ENCODE data around the gene TAGLN3.
"Not testable (repeated sequence)": the region's sequence is repeated elsewhere in the genome, so short reads cannot be mapped to it uniquely, and the experiment has no call there.

Gene TAGLN3

GRCh38 chr3:112020674-112021085 lies 22.0 kb downstream of the TAGLN3 start:
- H3K4me1 ChIP-seq (ENCODE audit: control insufficient read depth, insufficient read depth, low read length, poor library complexity, severe bottlenecking), result no peaks in the 10 kb centered on the region
- H3K27ac ChIP-seq (ENCODE audit: insufficient read depth, low read length, poor library complexity, severe bottlenecking), result no peak overlapping the region
- no peaks in the 10 kb centered on the region for H3K9me3 ChIP-seq (ENCODE audit: control insufficient read depth, low read length)
- no peaks in the 10 kb centered on the region for H3K36me3 ChIP-seq (ENCODE audit: control insufficient read depth, insufficient read depth, low read length)
- no peak overlapping the region for H3K4me3 ChIP-seq (ENCODE audit: insufficient read depth, low read depth, low read length, poor library complexity, severe bottlenecking)
- DNase-seq, result no peak
- H3K27me3 ChIP-seq (replicated peaks; ENCODE audit: control insufficient read depth, insufficient read depth, low read length, poor library complexity, severe bottlenecking), result no peaks in the 10 kb centered on the region

GRCh38 chr3:112027142-112027541 lies 28.4 kb downstream of the TAGLN3 start:
- no peak overlapping the region for H3K4me3 ChIP-seq (ENCODE audit: insufficient read depth, low read depth, low read length, poor library complexity, severe bottlenecking)
- H3K27ac ChIP-seq (ENCODE audit: insufficient read depth, low read length, poor library complexity, severe bottlenecking), result no peak overlapping the region
- no peak for DNase-seq
- no peaks in the 10 kb centered on the region for H3K4me1 ChIP-seq (ENCODE audit: control insufficient read depth, insufficient read depth, low read length, poor library complexity, severe bottlenecking)
- no peaks in the 10 kb centered on the region for H3K27me3 ChIP-seq (replicated peaks; ENCODE audit: control insufficient read depth, insufficient read depth, low read length, poor library complexity, severe bottlenecking)
- no peaks in the 10 kb centered on the region for H3K36me3 ChIP-seq (ENCODE audit: control insufficient read depth, insufficient read depth, low read length)
- no peaks in the 10 kb centered on the region for H3K9me3 ChIP-seq (ENCODE audit: control insufficient read depth, low read length)

- H3K9me3 ChIP-seq (ENCODE audit: control insufficient read depth, low read length), result no peaks in the 10 kb centered on the region
- DNase-seq, result no peak
- no peaks in the 10 kb centered on the region for H3K27me3 ChIP-seq (replicated peaks; ENCODE audit: control insufficient read depth, insufficient read depth, low read length, poor library complexity, severe bottlenecking)
- H3K36me3 ChIP-seq (ENCODE audit: control insufficient read depth, insufficient read depth, low read length), result no peaks in the 10 kb centered on the region
- no peaks in the 10 kb centered on the region for H3K4me1 ChIP-seq (ENCODE audit: control insufficient read depth, insufficient read depth, low read length, poor library complexity, severe bottlenecking)
- H3K27ac ChIP-seq (ENCODE audit: insufficient read depth, low read length, poor library complexity, severe bottlenecking), result no peak overlapping the region
- H3K4me3 ChIP-seq (ENCODE audit: insufficient read depth, low read depth, low read length, poor library complexity, severe bottlenecking), result no peak overlapping the region
Observed at GRCh38 chr3:112027826-112028225, 29.1 kb downstream of the TAGLN3 start.

DNA sequence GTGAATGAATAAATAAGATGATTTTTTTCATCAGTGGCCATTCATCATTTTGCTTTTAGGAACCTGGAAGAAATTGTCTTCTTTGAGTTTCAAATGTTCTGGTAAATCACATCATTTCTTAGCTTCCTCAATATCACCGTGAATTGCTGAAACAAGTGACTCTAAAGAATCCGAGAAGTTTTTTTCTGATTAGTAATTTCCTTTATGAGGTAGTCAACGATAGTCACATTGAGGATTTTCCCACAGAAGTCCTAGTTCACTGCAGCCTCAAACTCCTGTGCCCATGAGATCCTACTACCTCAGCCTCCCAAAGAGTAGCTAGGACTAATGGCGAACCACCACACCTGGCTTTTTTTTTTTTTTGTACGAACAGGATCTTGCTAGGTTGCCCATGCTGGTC lies 32.2 kb downstream of the TAGLN3 start:
- no peak overlapping the region for H3K27ac ChIP-seq (ENCODE audit: insufficient read depth, low read length, poor library complexity, severe bottlenecking)
- H3K4me3 ChIP-seq (ENCODE audit: insufficient read depth, low read depth, low read length, poor library complexity, severe bottlenecking), result no peak overlapping the region
- H3K36me3 ChIP-seq (ENCODE audit: control insufficient read depth, insufficient read depth, low read length), result no peaks in the 10 kb centered on the region
- H3K9me3 ChIP-seq (ENCODE audit: control insufficient read depth, low read length), result no peaks in the 10 kb centered on the region
- H3K4me1 ChIP-seq (ENCODE audit: control insufficient read depth, insufficient read depth, low read length, poor library complexity, severe bottlenecking), result no peaks in the 10 kb centered on the region
- no peak for DNase-seq
- no peaks in the 10 kb centered on the region for H3K27me3 ChIP-seq (replicated peaks; ENCODE audit: control insufficient read depth, insufficient read depth, low read length, poor library complexity, severe bottlenecking)

DNA sequence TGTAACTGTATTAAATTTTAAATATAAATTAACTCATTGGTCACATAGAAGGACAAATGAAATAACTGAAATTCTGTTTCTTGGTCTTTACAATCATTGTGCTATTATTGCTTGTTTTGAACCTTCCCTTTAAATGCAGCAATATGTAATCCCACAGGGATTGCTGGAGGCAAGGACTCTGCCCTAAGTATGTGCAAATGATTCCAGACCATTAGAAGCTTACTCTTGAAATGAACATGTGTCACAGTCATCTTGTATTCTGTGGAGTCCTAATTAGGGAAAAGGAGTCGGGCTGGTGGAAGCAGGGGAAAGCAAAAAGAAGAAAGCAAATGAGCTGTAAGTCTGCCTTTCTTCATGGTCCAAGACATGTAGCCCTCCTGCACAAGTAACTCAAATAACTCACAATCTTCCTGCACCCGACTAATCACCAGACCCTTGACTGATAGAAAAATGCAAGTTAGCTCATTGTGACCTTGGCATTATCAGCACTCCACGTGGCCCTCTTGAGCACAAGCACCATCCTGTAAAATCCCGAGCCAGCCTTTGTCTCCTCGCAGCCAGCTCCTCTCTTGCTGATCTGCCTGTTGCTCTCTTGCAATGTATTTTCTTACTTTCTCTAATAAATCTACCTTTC lies 33.5 kb downstream of the TAGLN3 start:
- Histone ChIP-seq H3K4me1 (ENCODE audit: control insufficient read depth, insufficient read depth, low read length, poor library complexity, severe bottlenecking) (no peaks in the 10 kb centered on the region), H3K9me3 (ENCODE audit: control insufficient read depth, low read length) (no peaks in the 10 kb centered on the region), H3K36me3 (ENCODE audit: control insufficient read depth, insufficient read depth, low read length) (no peaks in the 10 kb centered on the region), H3K4me3 (ENCODE audit: insufficient read depth, low read depth, low read length, poor library complexity, severe bottlenecking) (no peak overlapping the region), H3K27me3 (replicated peaks; ENCODE audit: control insufficient read depth, insufficient read depth, low read length, poor library complexity, severe bottlenecking) (no peaks in the 10 kb centered on the region), H3K27ac (ENCODE audit: insufficient read depth, low read length, poor library complexity, severe bottlenecking) (no peak overlapping the region)
- no peak for DNase-seq

GRCh38 chr3:112034436-112034835 lies 35.7 kb downstream of the TAGLN3 start, which contains the start of gene TMPRSS7:
TSS of gene TMPRSS7 (plus strand) at chr3:112034736. CDS start at chr3:112034846, 110 bp downstream.
- Histone ChIP-seq H3K27me3 (replicated peaks; ENCODE audit: control insufficient read depth, insufficient read depth, low read length, poor library complexity, severe bottlenecking) (no peaks in the 10 kb centered on the region), H3K9me3 (ENCODE audit: control insufficient read depth, low read length) (no peaks in the 10 kb centered on the region), H3K27ac (ENCODE audit: insufficient read depth, low read length, poor library complexity, severe bottlenecking) (no peak within 1 kb of the TSS), H3K4me3 (ENCODE audit: insufficient read depth, low read depth, low read length, poor library complexity, severe bottlenecking) (no peak within 1 kb of the TSS), H3K4me1 (ENCODE audit: control insufficient read depth, insufficient read depth, low read length, poor library complexity, severe bottlenecking) (no peaks in the 10 kb centered on the region), H3K36me3 (ENCODE audit: control insufficient read depth, insufficient read depth, low read length) (no peaks in the 10 kb centered on the region)
- DNase-seq, result no peak

- Histone ChIP-seq H3K27me3 (replicated peaks; ENCODE audit: control insufficient read depth, insufficient read depth, low read length, poor library complexity, severe bottlenecking) (no peaks in the 10 kb centered on the region), H3K9me3 (ENCODE audit: control insufficient read depth, low read length) (no peaks in the 10 kb centered on the region), H3K4me1 (ENCODE audit: control insufficient read depth, insufficient read depth, low read length, poor library complexity, severe bottlenecking) (no peaks in the 10 kb centered on the region), H3K4me3 (ENCODE audit: insufficient read depth, low read depth, low read length, poor library complexity, severe bottlenecking) (no peak overlapping the region), H3K27ac (ENCODE audit: insufficient read depth, low read length, poor library complexity, severe bottlenecking) (no peak overlapping the region), H3K36me3 (ENCODE audit: control insufficient read depth, insufficient read depth, low read length) (no peaks in the 10 kb centered on the region)
- no peak for DNase-seq
Observed at GRCh38 chr3:112035241-112035640, 36.5 kb downstream of the TAGLN3 start.

DNA sequence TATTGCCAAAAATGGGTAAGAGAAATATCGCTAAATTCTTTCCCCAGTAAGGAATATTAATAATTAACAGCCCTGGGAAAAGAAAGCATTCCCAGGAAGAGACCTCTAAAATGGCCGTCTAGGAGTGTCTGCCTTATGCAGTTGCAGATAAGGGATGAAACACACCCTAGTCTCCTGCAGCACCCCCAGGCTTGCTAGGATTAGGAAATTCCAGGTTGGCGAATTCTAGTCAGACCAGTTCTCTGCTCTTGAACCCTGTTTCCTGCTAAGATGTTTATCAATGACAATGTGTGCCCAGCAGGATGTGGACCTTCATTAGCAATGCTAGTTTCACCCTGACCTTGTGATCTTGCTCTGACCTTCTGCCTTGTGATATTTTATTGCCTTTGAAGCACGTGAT lies 38.5 kb downstream of the TAGLN3 start:
- H3K36me3 ChIP-seq (ENCODE audit: control insufficient read depth, insufficient read depth, low read length); H3K27ac ChIP-seq (ENCODE audit: insufficient read depth, low read length, poor library complexity, severe bottlenecking); H3K4me1 ChIP-seq (ENCODE audit: control insufficient read depth, insufficient read depth, low read length, poor library complexity, severe bottlenecking); H3K9me3 ChIP-seq (ENCODE audit: control insufficient read depth, low read length); H3K27me3 ChIP-seq (replicated peaks; ENCODE audit: control insufficient read depth, insufficient read depth, low read length, poor library complexity, severe bottlenecking); H3K4me3 ChIP-seq (ENCODE audit: insufficient read depth, low read depth, low read length, poor library complexity, severe bottlenecking); DNase-seq: not testable (repeated sequence)

GRCh38 chr3:112038863-112039262 lies 40.1 kb downstream of the TAGLN3 start:
- DNase-seq, result no peak
- H3K36me3 ChIP-seq (ENCODE audit: control insufficient read depth, insufficient read depth, low read length), result no peaks in the 10 kb centered on the region
- no peak overlapping the region for H3K27ac ChIP-seq (ENCODE audit: insufficient read depth, low read length, poor library complexity, severe bottlenecking)
- H3K9me3 ChIP-seq (ENCODE audit: control insufficient read depth, low read length), result no peaks in the 10 kb centered on the region
- H3K4me3 ChIP-seq (ENCODE audit: insufficient read depth, low read depth, low read length, poor library complexity, severe bottlenecking), result no peak overlapping the region
- H3K27me3 ChIP-seq (replicated peaks; ENCODE audit: control insufficient read depth, insufficient read depth, low read length, poor library complexity, severe bottlenecking), result no peaks in the 10 kb centered on the region
- H3K4me1 ChIP-seq (ENCODE audit: control insufficient read depth, insufficient read depth, low read length, poor library complexity, severe bottlenecking), result no peaks in the 10 kb centered on the region

GRCh38 chr3:112041321-112041720 lies 42.6 kb downstream of the TAGLN3 start:
- Histone ChIP-seq H3K9me3 (ENCODE audit: control insufficient read depth, low read length) (no peaks in the 10 kb centered on the region), H3K4me1 (ENCODE audit: control insufficient read depth, insufficient read depth, low read length, poor library complexity, severe bottlenecking) (no peaks in the 10 kb centered on the region), H3K27me3 (replicated peaks; ENCODE audit: control insufficient read depth, insufficient read depth, low read length, poor library complexity, severe bottlenecking) (no peaks in the 10 kb centered on the region), H3K4me3 (ENCODE audit: insufficient read depth, low read depth, low read length, poor library complexity, severe bottlenecking) (no peak overlapping the region), H3K27ac (ENCODE audit: insufficient read depth, low read length, poor library complexity, severe bottlenecking) (no peak overlapping the region), H3K36me3 (ENCODE audit: control insufficient read depth, insufficient read depth, low read length) (no peaks in the 10 kb centered on the region)
- no peak for DNase-seq

All from effector memory CD4-positive, alpha-beta T cell (primary cell).